Brain microvascular endothelial cell (primary cell): ENCODE measurements around the gene PRKAR1B.

Source experiments
- DNase-seq: peaks from one replicate; pipeline ENCODE4 v3.0.0-alpha.2; 2020
- H3K27ac ChIP-seq: fragments of 250-450 bp; sonication (Bioruptor Pico); 2 replicates; pipeline ENCODE4 v1.5.1; 2020; ENCODE audit warnings: mild to moderate bottlenecking, moderate library complexity
- H3K27me3 ChIP-seq: fragments of 250-450 bp; sonication (Bioruptor Pico); replicated peaks from 2 replicates; pipeline ENCODE4 v1.5.1; 2020; ENCODE audit warnings: mild to moderate bottlenecking
- H3K36me3 ChIP-seq: fragments of 250-450 bp; sonication (Bioruptor Pico); replicated peaks from 2 replicates; pipeline ENCODE4 v1.5.1; 2020; ENCODE audit warnings: mild to moderate bottlenecking
- H3K4me3 ChIP-seq: 2 replicates; pipeline ENCODE4 v1.5.1; 2011; ENCODE audit warnings: low read depth, mild to moderate bottlenecking, control low read depth, low read length, moderate library complexity
- CTCF ChIP-seq: IDR thresholded peaks from 2 replicates; pipeline ENCODE4 v1.5.1; 2011; ENCODE audit warnings: low read depth, mild to moderate bottlenecking, moderate library complexity, low read length, control low read depth, inconsistent platforms; ENCODE audit errors: missing control alignments
- in situ Hi-C: cut with HindIII; loops from 2 replicates; pipeline ENCODE4 v1.10.0; 2017; ENCODE audit warnings: low sequenced_read_pairs, low pct_ligation_motif_present

PRKAR1B gene

GRCh38 chr7:540997-541396 lies 186.1 kb downstream of the PRKAR1B start:
- TF ChIP-seq CTCF: no peak
- no peak overlapping the region for H3K4me3 ChIP-seq
- no peak overlapping the region for H3K27ac ChIP-seq
- in situ Hi-C loops: no loop called here
- no peaks in the 10 kb centered on the region for H3K36me3 ChIP-seq
- DNase-seq: no peak
- H3K27me3 ChIP-seq: no peaks in the 10 kb centered on the region

GRCh38 chr7:540579-540978 lies 186.5 kb downstream of the PRKAR1B start:
- no peak overlapping the region for H3K27ac ChIP-seq
- no peaks in the 10 kb centered on the region for H3K27me3 ChIP-seq
- no peak for TF ChIP-seq CTCF
- no peak overlapping the region for H3K4me3 ChIP-seq
- H3K36me3 ChIP-seq: no peaks in the 10 kb centered on the region
- in situ Hi-C loops: no loop called here
- DNase-seq: no peak

GRCh38 chr7:539731-540411 lies 187.2 kb downstream of the PRKAR1B start:
- no peaks in the 10 kb centered on the region for H3K27me3 ChIP-seq
- no peaks in the 10 kb centered on the region for H3K36me3 ChIP-seq
- DNase-seq: no peak
- in situ Hi-C loops: no loop called here
- no peak for TF ChIP-seq CTCF
- no peak overlapping the region for H3K4me3 ChIP-seq
- no peak overlapping the region for H3K27ac ChIP-seq

GRCh38 chr7:538764-539685 lies 188.1 kb downstream of the PRKAR1B start:
- Histone ChIP-seq H3K36me3 (no peaks in the 10 kb centered on the region), H3K4me3 (no peak overlapping the region), H3K27me3 (no peaks in the 10 kb centered on the region), H3K27ac (peak overlapping the region; percentile 57)
- no peak for DNase-seq
- TF ChIP-seq CTCF: no peak
- in situ Hi-C loops: no loop called here

GRCh38 chr7:537911-538634 lies 189.0 kb downstream of the PRKAR1B start:
- Histone ChIP-seq H3K27me3 (no peaks in the 10 kb centered on the region), H3K4me3 (no peak overlapping the region), H3K27ac (peak overlapping the region; percentile 57), H3K36me3 (no peaks in the 10 kb centered on the region)
- TF ChIP-seq CTCF: no peak
- in situ Hi-C loops: no loop called here
- DNase-seq: peak; percentile 67
